ENCODE measurements around the gene KIF6.

GRCh38 chr6:39445667-39446066 lies 279.5 kb downstream of the KIF6 start:
- TF ChIP-seq POLR2A (IDR thresholded peaks at IDR 0.05) (no peak), CTCF (IDR thresholded peaks at IDR 0.05) (no peak)
